Fibroblast of mammary gland (primary cell): ENCODE data around the gene PRKAA2.

Experiments used
- DNase-seq: peaks from one replicate; pipeline ENCODE4 v3.0.0-alpha.2; 2010; ENCODE audit warnings: low read depth
- H3K4me3 ChIP-seq: 2 replicates; pipeline ENCODE4 v1.5.1; 2011; ENCODE audit warnings: low read depth, mild to moderate bottlenecking, low read length, moderate library complexity; ENCODE audit not compliant: control insufficient read depth
- TF ChIP-seq, protein P1 (sequence below): conservative IDR thresholded peaks from 2 replicates; pipeline ENCODE4 v1.5.1; 2011; ENCODE audit warnings: low read depth, low read length, inconsistent platforms; ENCODE audit not compliant: control insufficient read depth, insufficient read depth

PRKAA2 gene

DNA sequence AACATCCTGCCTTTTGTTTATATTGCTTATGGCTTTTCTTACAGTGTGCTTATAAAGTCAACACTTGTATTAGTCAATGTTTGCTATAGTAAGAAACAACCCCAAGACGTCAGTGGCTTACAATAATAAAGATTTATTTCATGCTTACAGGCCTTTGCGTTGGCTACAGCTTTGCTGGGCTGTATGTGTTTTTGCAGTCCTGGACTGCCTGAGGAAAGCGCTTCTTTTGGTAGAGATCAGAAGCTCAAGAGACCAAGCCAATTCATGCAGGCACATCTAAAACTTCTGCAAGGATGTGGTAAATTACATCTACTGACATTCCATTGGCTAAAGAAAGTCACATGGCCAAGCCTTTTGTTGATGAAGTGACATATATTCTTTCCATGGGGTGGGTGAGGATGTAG lies 17.5 kb upstream of the PRKAA2 start:
- no peak overlapping the region for H3K4me3 ChIP-seq
- TF ChIP-seq, protein P1, sequence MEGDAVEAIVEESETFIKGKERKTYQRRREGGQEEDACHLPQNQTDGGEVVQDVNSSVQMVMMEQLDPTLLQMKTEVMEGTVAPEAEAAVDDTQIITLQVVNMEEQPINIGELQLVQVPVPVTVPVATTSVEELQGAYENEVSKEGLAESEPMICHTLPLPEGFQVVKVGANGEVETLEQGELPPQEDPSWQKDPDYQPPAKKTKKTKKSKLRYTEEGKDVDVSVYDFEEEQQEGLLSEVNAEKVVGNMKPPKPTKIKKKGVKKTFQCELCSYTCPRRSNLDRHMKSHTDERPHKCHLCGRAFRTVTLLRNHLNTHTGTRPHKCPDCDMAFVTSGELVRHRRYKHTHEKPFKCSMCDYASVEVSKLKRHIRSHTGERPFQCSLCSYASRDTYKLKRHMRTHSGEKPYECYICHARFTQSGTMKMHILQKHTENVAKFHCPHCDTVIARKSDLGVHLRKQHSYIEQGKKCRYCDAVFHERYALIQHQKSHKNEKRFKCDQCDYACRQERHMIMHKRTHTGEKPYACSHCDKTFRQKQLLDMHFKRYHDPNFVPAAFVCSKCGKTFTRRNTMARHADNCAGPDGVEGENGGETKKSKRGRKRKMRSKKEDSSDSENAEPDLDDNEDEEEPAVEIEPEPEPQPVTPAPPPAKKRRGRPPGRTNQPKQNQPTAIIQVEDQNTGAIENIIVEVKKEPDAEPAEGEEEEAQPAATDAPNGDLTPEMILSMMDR = no peak
- DNase-seq = no peak

DNA sequence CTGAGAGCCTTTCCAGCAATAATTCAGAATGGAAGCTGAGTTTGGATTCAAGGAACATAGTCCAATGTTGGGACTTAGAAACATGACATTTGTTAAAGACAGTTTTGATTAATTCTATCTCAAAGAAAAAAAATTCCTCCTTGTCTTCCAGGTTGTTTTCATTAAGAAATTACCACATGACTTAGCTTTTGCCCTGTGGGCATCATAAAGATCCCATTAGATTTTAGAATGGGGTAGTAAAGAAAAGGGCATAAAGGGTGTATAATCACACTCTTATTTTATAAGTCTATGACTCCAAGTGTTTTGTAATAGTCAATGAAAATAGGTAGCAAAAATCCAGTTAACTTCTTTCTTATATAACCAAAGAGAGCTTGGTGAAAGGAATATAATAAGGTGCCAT lies 14.3 kb upstream of the PRKAA2 start:
- H3K4me3 ChIP-seq = no peak overlapping the region
- TF ChIP-seq, protein P1 = no peak
- DNase-seq = no peak

DNA sequence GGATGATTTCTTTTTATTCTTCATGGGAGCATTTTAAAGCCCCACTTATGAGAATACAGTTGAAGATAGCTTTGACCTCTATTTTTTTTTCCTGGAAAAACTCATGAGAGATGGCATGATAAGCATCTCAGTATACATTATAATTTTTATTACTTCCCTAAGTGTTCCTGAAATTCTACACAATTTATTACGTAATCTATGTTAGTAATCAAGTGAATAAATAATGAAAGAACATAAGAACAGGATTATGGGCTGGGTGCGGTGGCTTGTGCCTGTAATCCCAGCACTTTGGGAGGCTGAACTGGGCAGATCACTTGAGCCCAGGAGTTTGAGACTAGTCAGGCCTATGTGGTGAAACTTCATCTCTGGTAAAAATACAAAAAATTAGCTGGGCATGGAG lies 13.2 kb upstream of the PRKAA2 start:
- TF ChIP-seq, protein P1 = no peak
- DNase-seq = no peak
- no peak overlapping the region for H3K4me3 ChIP-seq

DNA sequence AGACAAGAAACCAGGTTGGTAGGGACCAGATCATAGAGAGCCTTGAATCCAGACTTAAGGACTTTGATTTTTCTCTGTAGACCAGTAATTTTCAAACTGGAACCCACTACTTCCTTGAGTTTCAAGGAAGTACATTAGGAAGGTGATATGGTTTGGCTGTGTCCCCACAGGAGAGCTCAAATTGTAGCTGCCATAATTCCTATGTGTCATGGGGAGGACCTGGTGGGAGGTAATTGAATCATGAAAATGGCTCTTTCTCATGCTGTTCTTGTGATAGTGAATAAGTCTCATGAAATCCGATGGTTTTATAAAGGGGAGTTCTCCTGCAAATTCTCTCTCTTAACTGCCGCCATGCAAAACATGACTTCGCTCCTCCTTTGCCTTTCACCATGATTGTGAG lies 10.1 kb upstream of the PRKAA2 start:
- no peak for DNase-seq
- TF ChIP-seq, protein P1 = no peak
- no peak overlapping the region for H3K4me3 ChIP-seq

DNA sequence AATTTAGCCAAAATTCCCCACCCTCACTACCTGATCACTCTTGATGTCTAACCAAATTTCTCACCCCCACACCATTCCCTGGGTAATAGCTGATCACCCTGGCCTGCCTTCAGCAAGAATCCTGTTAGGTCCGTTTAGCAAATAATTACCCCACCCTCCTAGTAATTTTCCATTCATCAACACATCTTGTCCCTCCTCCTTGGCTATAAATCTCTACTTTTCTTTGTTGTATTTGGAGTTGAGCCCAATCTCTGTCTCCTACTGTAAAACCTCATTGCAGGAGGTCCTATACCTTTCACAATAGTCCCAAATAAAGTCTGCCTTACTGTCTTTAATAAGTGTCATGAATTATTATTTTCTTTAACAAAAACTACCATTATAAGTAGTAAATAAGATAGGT lies 6.9 kb upstream of the PRKAA2 start:
- TF ChIP-seq, protein P1 = no peak

DNA sequence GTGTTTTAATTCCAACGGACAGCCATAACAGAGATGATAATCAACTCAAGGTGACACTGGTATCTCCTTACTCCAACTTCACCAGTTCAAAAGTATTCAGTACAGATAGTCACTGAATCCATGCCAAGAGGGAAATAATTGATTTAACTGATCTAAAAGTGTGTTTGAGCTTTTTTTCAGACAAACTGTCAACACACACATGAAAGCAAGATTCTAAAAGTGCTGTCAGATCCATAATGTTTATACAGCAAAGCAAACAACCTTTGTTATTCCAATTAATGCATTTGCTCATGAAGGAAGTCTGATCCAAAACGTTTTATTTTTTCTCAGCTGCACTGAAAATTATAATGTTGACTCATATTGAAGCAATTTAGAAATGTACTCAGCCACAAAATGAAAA lies 5.9 kb upstream of the PRKAA2 start:
- no peak for DNase-seq
- TF ChIP-seq, protein P1 = no peak
- H3K4me3 ChIP-seq = no peak overlapping the region

More for the DNA sequence above, 6.9 kb upstream of the PRKAA2 start:
- H3K4me3 ChIP-seq = no peak overlapping the region
- no peak for DNase-seq

DNA sequence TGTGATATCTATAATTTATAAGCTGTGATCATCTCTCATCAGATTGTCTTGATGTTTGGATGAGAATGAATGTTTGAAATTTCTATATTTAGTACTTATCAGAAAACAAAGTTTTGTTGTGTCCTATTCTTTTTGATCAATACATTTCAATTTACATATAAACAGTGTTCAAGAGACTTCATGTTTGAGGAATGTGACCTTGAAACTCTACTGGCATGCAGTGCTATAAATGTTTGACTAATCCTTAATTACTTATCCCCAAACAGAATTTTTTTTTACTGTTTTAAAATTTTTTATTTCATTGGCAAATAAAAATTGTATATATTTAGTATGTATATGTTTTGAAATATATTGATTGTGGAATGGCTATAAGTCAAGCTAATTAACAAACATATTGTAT lies 1.5 kb upstream of the PRKAA2 start:
- DNase-seq = no peak
- TF ChIP-seq, protein P1 = no peak
- no peak overlapping the region for H3K4me3 ChIP-seq
